Skin epidermis (tissue), 12 donors: ENCODE results near the gene TMEM94.

Experiments used
- H3K27ac ChIP-seq, 21 experiments: fragments of 200-600 bp; sonication (generic) in 11 of 21; one replicate each; pipeline ENCODE4 v1.5.0; 2020; ENCODE audit warnings: mild to moderate bottlenecking in 3 of 21, inconsistent platforms in 2 of 21, moderate library complexity in 2 of 21
- H3K4me3 ChIP-seq, 7 experiments: fragments of 200-600 bp; sonication (generic) in 2 of 7; one replicate each; pipeline ENCODE4 v1.5.0; 2020; ENCODE audit warnings: inconsistent platforms in 2 of 7, mild to moderate bottlenecking in 2 of 7, moderate library complexity in 1 of 7

Gene TMEM94

GRCh38 chr17:75490953-75491649 lies 34.7 kb downstream of the TMEM94 start:
- H3K27ac ChIP-seq = peak overlapping the region in 2 of 21 experiments; percentile 22 to 76
- H3K4me3 ChIP-seq = no peak overlapping the region

- Histone ChIP-seq H3K4me3 (no peak overlapping the region), H3K27ac (no peak overlapping the region)
Measured at GRCh38 chr17:75491680-75492079, 35.2 kb downstream of the TMEM94 start.

- Histone ChIP-seq H3K4me3 (no peak overlapping the region), H3K27ac (no peak overlapping the region)
Measured at GRCh38 chr17:75492555-75493168, 36.2 kb downstream of the TMEM94 start.

DNA sequence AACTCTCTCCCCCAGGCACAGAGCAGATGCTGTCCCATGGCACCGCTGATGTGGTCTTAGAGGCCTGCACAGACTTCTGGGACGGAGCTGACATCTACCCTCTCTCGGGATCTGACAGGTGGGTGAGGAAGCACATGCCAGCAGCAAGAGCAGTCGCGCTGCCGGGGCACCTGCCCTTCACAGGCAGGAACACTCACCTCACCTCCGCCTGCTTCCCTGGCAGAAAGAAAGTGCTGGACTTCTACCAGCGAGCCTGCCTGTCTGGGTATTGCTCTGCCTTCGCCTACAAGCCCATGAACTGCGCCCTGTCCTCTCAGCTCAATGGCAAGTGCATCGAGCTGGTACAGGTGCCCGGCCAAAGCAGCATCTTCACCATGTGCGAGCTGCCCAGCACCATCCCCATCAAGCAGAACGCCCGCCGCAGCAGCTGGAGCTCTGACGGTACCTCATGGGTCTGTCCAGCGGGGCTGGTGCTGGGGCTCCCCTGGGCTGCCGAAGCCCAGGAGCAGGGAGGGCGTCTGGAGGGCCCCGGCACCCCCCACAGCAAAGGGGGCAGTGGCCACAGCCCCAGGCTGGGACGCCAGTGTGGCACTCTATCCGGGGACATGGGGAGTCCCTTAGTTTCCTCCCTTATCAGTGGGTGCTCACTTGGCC lies 37.2 kb downstream of the TMEM94 start:
- Histone ChIP-seq H3K27ac (peak overlapping the region in 1 of 21 experiments; percentile 59), H3K4me3 (no peak overlapping the region)

DNA sequence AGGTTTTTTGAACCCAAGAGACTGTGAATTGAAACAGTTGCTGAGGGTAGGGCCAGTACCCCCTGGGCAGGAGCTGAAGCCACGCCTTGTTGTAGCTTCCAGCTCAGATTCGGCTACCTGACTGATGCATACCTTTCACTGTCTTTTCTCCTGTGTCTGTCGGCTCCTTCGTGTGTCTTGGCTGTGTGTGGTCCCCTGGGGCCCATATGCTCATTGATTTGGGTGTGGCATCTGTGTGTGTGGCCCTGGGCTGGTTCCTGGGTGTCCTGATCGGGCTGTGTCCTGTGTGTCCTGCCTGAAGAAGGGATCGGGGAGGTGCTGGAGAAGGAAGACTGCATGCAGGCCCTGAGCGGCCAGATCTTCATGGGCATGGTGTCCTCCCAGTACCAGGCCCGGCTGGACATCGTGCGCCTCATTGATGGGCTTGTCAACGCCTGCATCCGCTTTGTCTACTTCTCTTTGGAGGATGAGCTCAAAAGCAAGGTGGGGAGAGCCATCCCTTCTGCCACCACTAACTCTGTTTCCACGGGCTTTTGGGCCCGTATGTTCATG lies 38.0 kb downstream of the TMEM94 start:
- H3K27ac ChIP-seq = no peak overlapping the region

DNA sequence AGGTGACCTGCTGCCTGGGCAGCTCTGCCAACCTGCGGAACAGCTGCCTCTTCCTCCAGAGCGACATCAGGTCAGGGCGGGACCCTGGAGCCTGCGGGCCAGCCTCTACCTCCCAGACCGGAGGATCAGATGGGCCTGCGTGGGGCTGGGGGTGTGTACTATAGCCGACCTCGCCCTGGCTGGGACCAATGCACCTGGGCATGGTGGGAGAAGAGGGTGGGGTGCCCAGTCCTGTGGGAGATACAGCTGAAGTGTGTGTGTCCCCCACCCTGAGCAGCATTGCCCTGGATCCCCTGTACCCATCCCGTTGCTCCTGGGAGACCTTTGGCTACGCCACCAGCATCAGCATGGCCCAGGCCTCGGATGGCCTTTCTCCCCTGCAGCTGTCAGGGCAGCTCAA lies 39.6 kb downstream of the TMEM94 start:
- H3K4me3 ChIP-seq = no peak overlapping the region
- H3K27ac ChIP-seq = no peak overlapping the region

More for the DNA sequence above, 38.0 kb downstream of the TMEM94 start:
- H3K4me3 ChIP-seq = no peak overlapping the region

GRCh38 chr17:75498039-75498725 lies 41.7 kb downstream of the TMEM94 start:
- Histone ChIP-seq H3K4me3 (no peak overlapping the region), H3K27ac (peak overlapping the region in 1 of 21 experiments; percentile 9)

DNA sequence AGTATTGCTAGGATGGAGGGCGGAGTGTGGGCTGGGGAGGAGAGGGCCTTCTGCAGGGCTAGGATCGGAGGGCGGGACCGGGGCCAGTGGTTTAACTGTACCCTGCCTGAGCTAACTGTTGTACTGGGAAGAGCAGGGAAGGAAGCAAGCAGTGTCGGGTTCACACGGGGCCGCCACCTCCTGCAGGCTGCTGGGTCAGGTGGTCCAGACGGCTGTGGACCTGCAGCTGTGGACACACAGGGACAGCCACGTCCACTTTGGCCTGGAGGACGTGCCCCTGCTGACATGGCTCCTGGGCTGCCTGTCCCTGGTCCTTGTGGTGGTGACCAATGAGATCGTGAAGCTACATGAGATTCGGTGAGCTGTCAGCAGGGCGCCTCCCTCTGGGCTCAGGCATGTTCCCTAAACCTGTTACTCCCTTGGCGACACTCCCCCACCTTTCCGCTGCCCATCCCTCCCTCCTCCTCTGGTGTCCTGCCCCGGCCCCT lies 42.3 kb downstream of the TMEM94 start:
- peak overlapping the region in 2 of 21 experiments; percentile 32 to 59 for H3K27ac ChIP-seq
- H3K4me3 ChIP-seq = no peak overlapping the region

DNA sequence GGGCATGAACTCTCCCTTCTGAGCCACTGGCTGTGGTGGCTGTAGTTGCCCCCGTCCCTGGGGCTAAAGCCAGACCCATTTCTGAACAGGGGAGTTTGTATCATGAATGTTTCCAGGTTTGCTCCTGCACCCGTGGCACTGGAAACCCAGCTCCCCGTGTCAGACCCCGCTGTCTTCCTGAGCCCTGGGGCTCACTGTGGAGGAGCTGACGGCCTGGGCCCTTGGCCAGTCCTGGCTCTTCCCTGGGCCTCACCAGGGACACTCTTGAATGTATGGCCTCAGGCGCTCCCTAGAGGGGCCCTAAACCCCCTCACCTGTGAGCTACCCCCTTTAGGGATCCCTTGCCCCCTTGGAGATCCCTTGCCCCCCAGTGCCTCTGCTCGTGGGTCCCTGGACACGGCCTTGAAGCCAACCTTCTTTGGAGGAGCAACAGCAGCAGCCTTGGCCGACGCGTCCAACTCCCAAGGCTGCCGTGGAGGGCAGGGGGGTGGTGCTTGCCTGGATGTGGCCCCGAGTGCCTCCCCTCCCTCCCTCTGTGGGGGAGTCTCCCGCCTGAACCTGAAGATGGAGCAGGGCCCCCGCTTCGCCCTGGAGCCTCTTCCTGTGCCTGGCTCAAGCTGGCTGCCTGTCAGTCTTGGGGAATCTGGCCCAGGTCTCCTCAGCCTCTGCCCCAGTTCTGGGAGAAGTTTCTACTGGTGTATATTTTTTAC lies 43.0 kb downstream of the TMEM94 start:
- Histone ChIP-seq H3K27ac (peak overlapping the region in 3 of 21 experiments; percentile 27 to 59 (median 32)), H3K4me3 (no peak overlapping the region)

GRCh38 chr17:75500419-75501216 lies 44.2 kb downstream of the TMEM94 start:
- H3K27ac ChIP-seq = peak overlapping the region in 3 of 21 experiments; percentile 22 to 27 (median 22)
- H3K4me3 ChIP-seq = no peak overlapping the region

GRCh38 chr17:75501378-75502071 lies 45.1 kb downstream of the TMEM94 start:
- Histone ChIP-seq H3K4me3 (no peak overlapping the region), H3K27ac (peak overlapping the region in 2 of 21 experiments; percentile 4 to 57)

GRCh38 chr17:75502072-75502720 lies 45.8 kb downstream of the TMEM94 start:
- Histone ChIP-seq H3K27ac (peak overlapping the region in 2 of 21 experiments; percentile 4 to 57), H3K4me3 (no peak overlapping the region)

- H3K27ac ChIP-seq = no peak overlapping the region
- no peak overlapping the region for H3K4me3 ChIP-seq
Measured at GRCh38 chr17:75502721-75503329, 46.4 kb downstream of the TMEM94 start.

DNA sequence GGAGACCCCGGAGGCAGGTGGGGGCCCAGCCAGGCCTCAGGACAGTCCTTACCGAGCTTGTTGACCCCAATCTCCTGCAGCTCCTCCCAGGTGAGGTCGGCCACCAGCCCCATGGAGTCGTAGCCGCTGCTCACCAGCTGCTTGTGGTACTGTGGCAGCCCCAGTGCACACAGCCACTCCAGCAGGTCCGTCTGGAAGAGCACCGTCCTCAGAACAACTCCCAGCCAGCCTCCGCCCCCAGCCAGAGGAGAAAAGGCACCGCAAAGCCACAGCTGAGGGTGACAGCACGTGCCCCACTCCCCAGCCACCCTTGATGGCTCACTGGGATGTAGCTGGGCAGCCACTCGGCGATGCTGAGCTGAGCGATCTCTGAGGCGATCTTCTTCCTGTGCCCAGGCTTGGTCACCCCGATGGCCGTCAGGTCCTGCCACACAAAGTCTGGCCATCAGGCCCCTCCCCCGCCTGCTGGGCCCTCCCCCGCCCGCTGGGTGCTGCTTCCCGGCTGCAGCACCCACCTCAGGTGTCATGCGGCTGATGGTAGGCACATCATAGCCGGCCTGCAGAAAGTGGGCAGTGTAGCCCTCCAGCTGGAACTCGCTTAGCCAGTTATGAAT lies 47.0 kb downstream of the TMEM94 start:
- H3K27ac ChIP-seq = no peak overlapping the region
- H3K4me3 ChIP-seq = no peak overlapping the region

DNA sequence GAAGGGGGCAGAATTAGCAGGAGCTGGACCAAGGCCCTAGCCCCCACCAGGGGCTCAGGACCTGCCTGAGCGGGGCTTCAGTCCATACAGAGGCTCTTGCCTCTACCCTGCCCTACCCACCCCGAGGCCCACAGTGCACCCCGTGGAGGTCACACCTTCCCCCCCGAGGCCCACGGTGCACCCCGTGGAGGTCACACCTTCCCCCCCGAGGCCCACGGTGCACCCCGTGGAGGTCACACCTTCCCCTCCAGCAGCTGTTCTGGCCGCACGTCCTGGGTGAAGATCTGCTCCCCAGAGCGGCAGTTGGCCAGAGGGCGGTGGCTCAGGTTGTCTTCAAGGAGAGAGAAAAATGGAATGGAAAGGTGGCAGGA lies 47.5 kb downstream of the TMEM94 start:
- peak overlapping the region in 1 of 21 experiments; percentile 2 for H3K27ac ChIP-seq

GRCh38 chr17:75504347-75505151 lies 48.1 kb downstream of the TMEM94 start:
- Histone ChIP-seq H3K4me3 (no peak overlapping the region), H3K27ac (peak overlapping the region in 1 of 21 experiments; percentile 2)

More for the DNA sequence above, 47.5 kb downstream of the TMEM94 start:
- no peak overlapping the region for H3K4me3 ChIP-seq
